Measurements from ENCODE around the gene TCF7L2.

The TCF7L2 gene

DNA sequence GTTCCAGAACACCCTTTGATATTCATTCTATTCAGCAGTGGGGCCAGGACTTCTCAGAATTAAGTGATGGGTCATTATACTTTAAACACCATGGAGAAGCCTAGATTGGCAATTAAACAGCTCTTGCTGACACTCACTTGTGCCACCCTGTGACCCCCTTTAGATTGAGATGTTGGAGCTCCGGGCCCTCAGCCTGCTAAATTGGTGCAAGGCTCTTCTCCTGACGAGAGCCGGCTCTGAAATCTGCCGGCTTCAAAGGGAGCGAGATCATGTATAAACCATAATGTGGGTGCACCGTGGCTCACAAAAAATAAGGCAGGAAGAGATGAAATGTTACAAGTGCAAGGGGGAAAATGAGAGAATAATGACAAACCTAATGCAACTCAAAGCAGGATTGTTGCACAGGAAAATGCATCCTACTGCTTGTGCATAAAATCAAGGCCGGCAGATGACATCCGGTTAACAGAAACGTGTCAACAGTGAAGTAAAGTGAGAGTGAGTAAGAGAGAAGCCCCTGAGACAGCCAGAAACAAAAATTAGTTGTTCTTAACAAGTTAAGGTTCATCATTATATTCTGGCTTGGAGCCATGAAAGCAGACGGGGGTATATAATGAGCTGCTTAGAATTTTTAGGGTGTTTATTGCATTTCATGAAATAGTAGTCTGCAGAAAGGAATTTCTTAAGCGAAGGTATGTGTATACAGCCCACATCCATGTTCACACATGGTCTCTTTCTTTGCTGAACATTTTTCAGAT, 198.2 kb downstream of the TCF7L2 start:
- Histone ChIP-seq H3K4me3 (ENCODE audit: insufficient read length, low read depth) (no peak overlapping the region), H3K36me3 (ENCODE audit: insufficient read depth, insufficient read length, low read length) (peaks cover 79% of the 10 kb centered on the region), H3K9ac (ENCODE audit: insufficient read length, low read depth) (no peak overlapping the region), H3K9me3 (ENCODE audit: insufficient read depth, low read length) (no peaks in the 10 kb centered on the region), H3K27me3 (ENCODE audit: insufficient read depth, insufficient read length) (no peaks in the 10 kb centered on the region), H3K4me1 (ENCODE audit: insufficient read depth, insufficient read length) (no peaks in the 10 kb centered on the region)
- TF ChIP-seq YY1 (IDR thresholded peaks at IDR 0.05; ENCODE audit: insufficient read depth, insufficient read length) (no peak), ZNF274 (IDR thresholded peaks at IDR 0.05; ENCODE audit: low read depth, low read length) (no peak), SUZ12 (IDR thresholded peaks at IDR 0.05; ENCODE audit: extremely low read depth, insufficient read depth, insufficient read length) (no peak)
- DNase-seq (ENCODE audit: low read depth, low spot score), result no peak

DNA sequence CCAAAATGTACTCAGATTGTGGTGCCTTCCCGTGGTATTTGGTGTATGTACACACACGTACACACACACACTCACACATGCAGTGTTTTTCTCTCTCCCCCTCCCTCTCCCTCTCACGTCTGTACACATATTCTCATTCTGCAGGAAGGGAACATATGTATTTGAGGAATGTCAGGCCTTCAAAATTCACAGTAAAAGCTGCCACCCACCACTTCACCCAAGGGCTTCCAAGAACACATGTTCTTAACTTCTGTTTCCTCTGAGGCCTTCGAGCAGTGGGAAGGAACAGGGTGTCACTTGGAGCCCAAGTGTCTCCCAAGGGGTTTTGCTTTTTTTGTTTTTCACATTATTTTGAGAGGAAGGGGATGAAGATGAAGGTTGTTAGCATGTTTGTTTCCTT, 198.9 kb downstream of the TCF7L2 start:
- H3K9me3 ChIP-seq (ENCODE audit: insufficient read depth, low read length), result no peaks in the 10 kb centered on the region
- no peaks in the 10 kb centered on the region for H3K4me1 ChIP-seq (ENCODE audit: insufficient read depth, insufficient read length)
- DNase-seq (ENCODE audit: low read depth, low spot score), result no peak
- H3K36me3 ChIP-seq (ENCODE audit: insufficient read depth, insufficient read length, low read length), result peaks cover 81% of the 10 kb centered on the region
- H3K4me3 ChIP-seq (ENCODE audit: insufficient read length, low read depth), result no peak overlapping the region
- no peaks in the 10 kb centered on the region for H3K27me3 ChIP-seq (ENCODE audit: insufficient read depth, insufficient read length)
- H3K9ac ChIP-seq (ENCODE audit: insufficient read length, low read depth), result no peak overlapping the region
- TF ChIP-seq SUZ12 (IDR thresholded peaks at IDR 0.05; ENCODE audit: extremely low read depth, insufficient read depth, insufficient read length) (no peak), YY1 (IDR thresholded peaks at IDR 0.05; ENCODE audit: insufficient read depth, insufficient read length) (no peak), ZNF274 (IDR thresholded peaks at IDR 0.05; ENCODE audit: low read depth, low read length) (no peak)

DNA sequence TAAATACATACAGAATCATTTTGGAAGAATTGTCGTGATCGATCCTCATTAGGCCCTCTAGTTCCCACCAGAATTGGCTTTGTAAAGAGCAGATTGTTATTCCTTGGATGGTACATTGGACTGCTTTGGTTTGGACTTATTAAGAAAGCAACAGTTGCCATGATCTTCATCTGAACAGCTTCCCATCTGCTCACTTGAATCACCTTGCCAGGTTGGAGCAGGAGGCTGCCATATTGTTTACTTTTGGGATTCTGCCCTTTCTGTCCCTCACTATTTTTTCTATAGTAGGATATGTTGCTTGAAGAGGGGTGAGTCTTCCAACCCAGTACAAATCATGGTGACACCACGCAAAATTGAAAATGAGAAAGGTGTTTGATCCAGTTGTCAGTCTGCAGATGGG, 199.6 kb downstream of the TCF7L2 start:
- Histone ChIP-seq H3K4me1 (ENCODE audit: insufficient read depth, insufficient read length) (no peaks in the 10 kb centered on the region), H3K9me3 (ENCODE audit: insufficient read depth, low read length) (no peaks in the 10 kb centered on the region), H3K27me3 (ENCODE audit: insufficient read depth, insufficient read length) (no peaks in the 10 kb centered on the region), H3K9ac (ENCODE audit: insufficient read length, low read depth) (no peak overlapping the region), H3K4me3 (ENCODE audit: insufficient read length, low read depth) (no peak overlapping the region), H3K36me3 (ENCODE audit: insufficient read depth, insufficient read length, low read length) (peaks cover 81% of the 10 kb centered on the region)
- no peak for TF ChIP-seq ZNF274 (IDR thresholded peaks at IDR 0.05; ENCODE audit: low read depth, low read length)
- no peak for TF ChIP-seq SUZ12 (IDR thresholded peaks at IDR 0.05; ENCODE audit: extremely low read depth, insufficient read depth, insufficient read length)
- TF ChIP-seq YY1 (IDR thresholded peaks at IDR 0.05; ENCODE audit: insufficient read depth, insufficient read length), result no peak
- no peak for DNase-seq (ENCODE audit: low read depth, low spot score)

DNA sequence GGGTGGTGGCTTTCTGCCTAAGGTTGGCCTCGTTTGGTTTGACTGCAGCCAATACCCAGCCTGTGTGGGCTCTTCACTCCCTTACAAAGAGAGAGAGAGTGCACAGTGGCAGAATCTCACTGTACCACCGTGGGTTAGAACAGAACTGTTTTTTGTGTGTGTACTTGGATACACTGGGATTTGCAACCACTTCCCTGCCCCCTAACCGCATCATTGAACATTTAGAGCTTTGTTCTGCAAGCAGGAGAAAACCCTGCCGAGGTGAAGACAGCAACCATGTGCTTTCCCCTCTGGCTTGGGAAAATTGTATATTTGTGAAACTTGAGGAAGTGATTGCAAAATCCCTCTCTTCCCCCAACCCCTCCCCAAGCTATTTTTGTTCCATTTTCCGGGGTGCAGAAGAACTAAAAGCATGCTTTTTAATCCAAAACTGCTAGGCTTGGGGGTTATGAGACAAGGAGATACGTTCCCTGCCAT, 201.2 kb downstream of the TCF7L2 start:
- Histone ChIP-seq H3K27me3 (ENCODE audit: insufficient read depth, insufficient read length) (no peaks in the 10 kb centered on the region), H3K36me3 (ENCODE audit: insufficient read depth, insufficient read length, low read length) (peaks cover 88% of the 10 kb centered on the region), H3K4me1 (ENCODE audit: insufficient read depth, insufficient read length) (no peaks in the 10 kb centered on the region), H3K9ac (ENCODE audit: insufficient read length, low read depth) (no peak overlapping the region), H3K9me3 (ENCODE audit: insufficient read depth, low read length) (no peaks in the 10 kb centered on the region), H3K4me3 (ENCODE audit: insufficient read length, low read depth) (no peak overlapping the region)
- TF ChIP-seq SUZ12 (IDR thresholded peaks at IDR 0.05; ENCODE audit: extremely low read depth, insufficient read depth, insufficient read length) (no peak), ZNF274 (IDR thresholded peaks at IDR 0.05; ENCODE audit: low read depth, low read length) (no peak), YY1 (IDR thresholded peaks at IDR 0.05; ENCODE audit: insufficient read depth, insufficient read length) (no peak)
- no peak for DNase-seq (ENCODE audit: low read depth, low spot score)

DNA sequence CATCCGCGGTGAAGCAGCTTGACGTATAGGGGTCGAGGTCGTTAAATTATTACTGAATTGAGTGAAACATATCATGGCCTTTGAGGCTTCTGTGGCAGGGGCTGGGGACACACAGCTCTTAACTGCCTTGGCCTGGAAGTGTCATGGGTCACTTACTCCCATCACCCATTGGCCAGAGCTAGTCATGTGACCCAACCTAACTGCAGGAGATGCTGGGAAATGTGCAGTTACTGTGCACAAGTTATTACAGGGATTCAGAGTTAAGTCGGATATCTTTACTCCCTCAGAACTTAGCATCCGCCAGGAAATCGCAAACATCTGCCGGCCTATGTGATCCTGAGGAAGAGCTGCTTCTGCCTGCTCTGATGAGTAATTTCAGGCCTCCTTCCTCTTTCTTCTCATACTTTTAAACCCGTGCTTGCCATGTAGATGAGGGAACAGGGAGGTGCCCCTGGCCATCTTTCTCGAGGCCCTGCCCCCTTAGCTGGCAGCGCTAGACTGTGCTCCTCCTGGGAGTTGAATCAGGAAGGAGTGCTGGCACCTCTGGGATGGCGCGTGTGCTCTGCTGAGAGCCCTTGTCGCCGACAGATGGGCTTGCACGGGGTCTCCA, 203.6 kb downstream of the TCF7L2 start:
- Histone ChIP-seq H3K27me3 (ENCODE audit: insufficient read depth, insufficient read length) (no peaks in the 10 kb centered on the region), H3K9ac (ENCODE audit: insufficient read length, low read depth) (no peak overlapping the region), H3K4me3 (ENCODE audit: insufficient read length, low read depth) (no peak overlapping the region), H3K9me3 (ENCODE audit: insufficient read depth, low read length) (no peaks in the 10 kb centered on the region), H3K4me1 (ENCODE audit: insufficient read depth, insufficient read length) (no peaks in the 10 kb centered on the region), H3K36me3 (ENCODE audit: insufficient read depth, insufficient read length, low read length) (peaks cover 83% of the 10 kb centered on the region)
- DNase-seq (ENCODE audit: low read depth, low spot score), result no peak
- TF ChIP-seq ZNF274 (IDR thresholded peaks at IDR 0.05; ENCODE audit: low read depth, low read length) (no peak), YY1 (IDR thresholded peaks at IDR 0.05; ENCODE audit: insufficient read depth, insufficient read length) (no peak), SUZ12 (IDR thresholded peaks at IDR 0.05; ENCODE audit: extremely low read depth, insufficient read depth, insufficient read length) (no peak)

DNA sequence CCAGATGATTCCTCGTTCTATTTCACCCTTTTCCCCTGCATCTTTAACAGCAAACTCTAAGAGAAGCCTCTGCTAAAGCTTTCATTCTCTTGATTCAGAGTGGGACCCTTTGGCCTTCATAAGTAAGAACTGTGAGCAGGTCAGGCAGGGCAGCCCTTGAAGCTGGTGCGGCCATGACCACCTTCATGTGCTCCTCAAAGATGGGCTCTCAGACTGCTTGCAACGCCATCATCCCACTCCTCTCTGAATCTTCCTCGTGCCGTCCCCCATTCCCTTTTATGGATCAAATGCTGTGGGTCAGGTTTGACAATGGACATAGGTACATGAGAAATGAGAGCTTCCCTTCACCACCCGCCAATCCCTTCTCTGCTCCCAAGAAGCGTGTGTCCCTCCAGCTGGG, 207.4 kb downstream of the TCF7L2 start:
- Histone ChIP-seq H3K9me3 (ENCODE audit: insufficient read depth, low read length) (no peaks in the 10 kb centered on the region), H3K9ac (ENCODE audit: insufficient read length, low read depth) (no peak overlapping the region), H3K4me3 (ENCODE audit: insufficient read length, low read depth) (no peak overlapping the region), H3K36me3 (ENCODE audit: insufficient read depth, insufficient read length, low read length) (peaks cover 70% of the 10 kb centered on the region), H3K27me3 (ENCODE audit: insufficient read depth, insufficient read length) (no peaks in the 10 kb centered on the region), H3K4me1 (ENCODE audit: insufficient read depth, insufficient read length) (no peaks in the 10 kb centered on the region)
- no peak for DNase-seq (ENCODE audit: low read depth, low spot score)
- no peak for TF ChIP-seq SUZ12 (IDR thresholded peaks at IDR 0.05; ENCODE audit: extremely low read depth, insufficient read depth, insufficient read length)
- no peak for TF ChIP-seq ZNF274 (IDR thresholded peaks at IDR 0.05; ENCODE audit: low read depth, low read length)
- TF ChIP-seq YY1 (IDR thresholded peaks at IDR 0.05; ENCODE audit: insufficient read depth, insufficient read length), result no peak

DNA sequence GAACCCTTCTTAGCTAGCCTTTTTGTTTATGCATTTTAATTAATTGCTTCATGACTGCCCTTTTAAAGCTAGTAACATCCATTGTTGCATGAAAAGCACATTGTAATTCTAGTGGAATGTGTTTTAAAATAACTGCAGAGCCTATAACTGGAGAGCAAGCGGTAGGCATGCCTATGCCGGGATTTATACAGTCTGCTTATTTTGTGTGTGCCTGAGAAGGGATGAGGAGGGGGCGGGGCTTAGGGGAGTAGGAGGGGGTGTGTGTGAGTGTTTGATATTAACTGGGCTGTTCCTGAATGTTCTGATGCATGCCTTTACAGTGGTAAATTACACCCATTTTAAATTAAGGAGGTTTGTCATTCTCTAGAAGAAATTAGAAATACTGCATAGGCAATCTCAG, 208.1 kb downstream of the TCF7L2 start:
- H3K36me3 ChIP-seq (ENCODE audit: insufficient read depth, insufficient read length, low read length), result peaks cover 62% of the 10 kb centered on the region
- no peak for DNase-seq (ENCODE audit: low read depth, low spot score)
- TF ChIP-seq YY1 (IDR thresholded peaks at IDR 0.05; ENCODE audit: insufficient read depth, insufficient read length) (no peak), SUZ12 (IDR thresholded peaks at IDR 0.05; ENCODE audit: extremely low read depth, insufficient read depth, insufficient read length) (no peak)

More for the DNA sequence above, 208.1 kb downstream of the TCF7L2 start:
- Histone ChIP-seq H3K4me3 (ENCODE audit: insufficient read length, low read depth) (no peak overlapping the region), H3K4me1 (ENCODE audit: insufficient read depth, insufficient read length) (no peaks in the 10 kb centered on the region), H3K9ac (ENCODE audit: insufficient read length, low read depth) (no peak overlapping the region), H3K27me3 (ENCODE audit: insufficient read depth, insufficient read length) (no peaks in the 10 kb centered on the region), H3K9me3 (ENCODE audit: insufficient read depth, low read length) (no peaks in the 10 kb centered on the region)

Measured in NT2/D1 (cell line).